ENCODE results near the gene NXN.

DNA sequence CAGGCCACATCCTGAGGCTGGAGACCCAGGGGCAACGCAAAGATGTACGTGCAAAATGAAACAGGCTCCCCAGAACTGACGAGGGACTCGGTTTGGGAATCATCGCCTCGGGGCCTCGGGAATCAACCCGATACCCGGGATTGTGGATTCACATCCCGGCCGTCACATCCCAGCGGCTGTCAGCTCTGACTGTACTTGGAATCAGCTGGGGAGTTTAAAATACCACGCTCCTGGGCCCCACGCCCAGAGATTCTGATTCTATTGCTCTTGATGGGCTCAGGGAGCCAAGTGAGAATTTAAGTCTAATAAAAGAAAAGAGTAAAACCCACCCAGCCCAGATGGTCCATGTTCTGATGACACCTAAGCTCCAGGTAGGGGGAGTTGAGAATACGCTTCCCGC lies 155.2 kb downstream of the NXN start:
- TF ChIP-seq, protein P1, sequence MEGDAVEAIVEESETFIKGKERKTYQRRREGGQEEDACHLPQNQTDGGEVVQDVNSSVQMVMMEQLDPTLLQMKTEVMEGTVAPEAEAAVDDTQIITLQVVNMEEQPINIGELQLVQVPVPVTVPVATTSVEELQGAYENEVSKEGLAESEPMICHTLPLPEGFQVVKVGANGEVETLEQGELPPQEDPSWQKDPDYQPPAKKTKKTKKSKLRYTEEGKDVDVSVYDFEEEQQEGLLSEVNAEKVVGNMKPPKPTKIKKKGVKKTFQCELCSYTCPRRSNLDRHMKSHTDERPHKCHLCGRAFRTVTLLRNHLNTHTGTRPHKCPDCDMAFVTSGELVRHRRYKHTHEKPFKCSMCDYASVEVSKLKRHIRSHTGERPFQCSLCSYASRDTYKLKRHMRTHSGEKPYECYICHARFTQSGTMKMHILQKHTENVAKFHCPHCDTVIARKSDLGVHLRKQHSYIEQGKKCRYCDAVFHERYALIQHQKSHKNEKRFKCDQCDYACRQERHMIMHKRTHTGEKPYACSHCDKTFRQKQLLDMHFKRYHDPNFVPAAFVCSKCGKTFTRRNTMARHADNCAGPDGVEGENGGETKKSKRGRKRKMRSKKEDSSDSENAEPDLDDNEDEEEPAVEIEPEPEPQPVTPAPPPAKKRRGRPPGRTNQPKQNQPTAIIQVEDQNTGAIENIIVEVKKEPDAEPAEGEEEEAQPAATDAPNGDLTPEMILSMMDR (IDR thresholded peaks at IDR 0.05): no peak
- no peak for TF ChIP-seq EZH2 (IDR thresholded peaks at IDR 0.05; ENCODE audit: borderline replicate concordance, insufficient read depth, low read depth, low read length, poor library complexity, severe bottlenecking)

Measured in B cell (primary cell).